HG03066 (cell line): ENCODE measurements around the gene MRPL28.
A peak's percentile ranks its signal among the peaks of the same experiment; 100 is the strongest.
"Not testable (repeated sequence)": the region's sequence is repeated elsewhere in the genome, so short reads cannot be mapped to it uniquely, and the experiment has no call there.

ENCODE experiments used
- ATAC-seq: cut with Tn5 transposase; IDR thresholded peaks from one replicate; pipeline ENCODE4 v1.9.1; 2021; ENCODE audit warnings: low read depth; ENCODE audit not compliant: unreplicated experiment

MRPL28 gene

DNA sequence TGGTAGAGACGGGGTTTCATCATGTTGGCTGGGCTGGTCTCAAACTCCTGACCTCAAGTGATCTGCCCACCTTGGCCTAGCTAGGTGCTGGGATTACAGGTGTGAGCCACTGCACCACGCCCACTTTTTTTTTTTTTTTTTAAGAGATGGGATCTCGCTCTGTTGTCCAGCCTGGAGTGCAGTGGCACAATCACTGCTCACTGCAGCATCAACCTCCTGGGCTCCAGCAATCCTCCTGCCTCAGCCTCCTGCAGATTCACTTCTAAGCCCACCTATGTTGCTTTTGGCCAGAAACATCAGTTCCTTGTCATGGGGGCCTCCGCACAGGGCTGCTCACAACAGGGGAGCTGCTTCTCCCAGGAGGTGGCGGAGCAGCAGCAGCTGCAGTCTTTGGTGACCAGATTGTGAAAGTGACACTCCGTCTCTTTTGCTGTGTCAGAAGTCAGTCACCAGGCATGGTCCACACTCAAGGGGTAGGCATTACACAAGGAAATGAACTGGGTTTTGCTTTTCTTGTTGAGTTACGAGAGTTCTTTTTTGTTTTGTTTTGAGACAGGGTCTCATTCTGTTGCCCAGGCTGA is 22.2 kb upstream of the MRPL28 start:
- ATAC-seq: no peak

GRCh38 chr16:391885-392335 is 21.6 kb upstream of the MRPL28 start:
- no peak for ATAC-seq

DNA sequence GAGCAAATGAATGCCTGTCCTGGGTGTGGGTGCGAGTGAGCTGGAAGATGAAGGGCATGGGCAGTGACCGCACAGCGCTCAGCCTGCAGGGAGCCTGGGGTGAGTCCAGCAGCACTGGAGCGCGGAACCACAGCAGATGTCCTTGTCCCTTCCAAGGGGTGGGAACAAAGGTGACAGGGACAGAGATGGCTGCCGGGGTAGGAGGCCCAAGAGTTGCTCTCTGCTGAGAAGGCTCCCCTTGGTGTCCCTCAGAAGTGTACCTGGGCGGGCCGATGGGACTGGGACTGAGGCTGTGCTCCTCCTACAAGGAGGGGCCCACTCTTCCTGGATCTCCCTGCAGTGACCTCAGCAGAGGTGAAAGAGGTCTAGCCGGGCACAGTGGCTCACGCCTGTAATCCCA is 19.0 kb upstream of the MRPL28 start:
- ATAC-seq: no peak

- not testable (repeated sequence) for ATAC-seq
These were observed 17.7 kb upstream of the MRPL28 start for GRCh38 chr16:387761-388666.

DNA sequence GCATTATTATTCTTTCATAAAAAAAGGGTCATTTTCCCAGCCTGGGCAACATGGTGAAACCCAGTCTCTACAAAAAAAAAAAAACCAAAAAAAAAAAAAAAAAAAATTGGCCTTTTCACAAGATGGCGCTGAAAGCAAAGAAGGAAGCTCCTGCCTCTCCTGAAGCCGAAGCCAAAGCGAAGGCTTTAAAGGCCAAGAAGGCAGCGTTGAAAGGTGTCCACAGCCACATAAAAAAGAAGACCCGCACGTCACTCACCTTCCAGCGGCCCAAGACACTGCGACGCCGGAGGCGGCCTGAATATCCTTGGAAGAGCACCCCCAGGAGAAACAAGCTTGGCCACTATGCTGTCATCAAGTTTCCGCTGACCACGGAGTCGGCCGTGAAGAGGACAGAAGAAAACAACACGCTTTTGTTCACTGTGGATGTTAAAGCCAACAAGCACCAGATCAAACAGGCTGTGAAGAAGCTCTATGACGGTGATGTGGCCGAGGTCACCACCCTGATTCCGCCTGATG is 16.4 kb upstream of the MRPL28 start:
- ATAC-seq: no peak

GRCh38 chr16:383326-384051 is 13.2 kb upstream of the MRPL28 start:
- ATAC-seq: no peak

GRCh38 chr16:381789-382717 is 11.7 kb upstream of the MRPL28 start, which contains the start of gene PGAP6:
Gene PGAP6 (minus strand): TSS chr16:381978. CDS start chr16:381821, 157 bp downstream.
- peak; percentile 52 for ATAC-seq

DNA sequence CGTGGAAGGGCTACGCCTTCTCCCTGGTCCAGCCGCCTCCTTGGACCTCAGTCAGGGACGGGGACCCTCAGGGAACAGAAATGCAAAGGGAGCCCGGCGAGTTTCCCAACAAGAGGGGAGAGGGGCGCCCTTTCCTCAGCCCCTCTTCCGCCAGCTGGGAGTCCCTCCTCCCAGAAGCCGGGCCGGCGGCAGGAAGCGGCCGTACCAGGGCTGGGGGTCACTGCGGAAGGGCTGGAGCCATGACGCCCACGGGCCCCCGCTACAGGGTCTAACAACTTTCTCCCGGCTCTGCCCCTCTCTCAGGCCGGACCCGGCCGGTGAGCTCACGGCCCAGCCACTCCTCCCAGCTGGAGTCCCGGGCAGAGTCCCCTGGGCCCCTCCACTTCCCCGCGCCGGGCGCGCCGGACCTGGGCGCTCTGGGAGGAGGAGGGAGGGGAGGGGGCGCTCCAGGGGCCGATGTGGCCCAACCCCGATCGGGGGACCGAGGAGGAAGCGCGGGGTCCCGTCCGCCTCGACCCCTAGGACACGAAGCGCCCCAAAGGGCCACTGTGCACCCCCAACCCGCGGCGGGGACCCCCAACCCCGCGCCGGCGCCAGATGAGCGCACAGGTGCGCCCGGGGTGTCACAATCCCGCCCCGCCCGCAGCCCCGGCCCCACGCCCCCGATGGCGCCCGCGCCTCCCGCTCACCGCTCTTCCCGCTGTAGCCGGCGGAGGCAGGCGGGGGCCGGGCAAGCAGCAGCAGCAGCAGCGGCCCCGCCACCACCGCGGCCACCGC is 10.9 kb upstream of the MRPL28 start:
- peak; percentile 28 for ATAC-seq

DNA sequence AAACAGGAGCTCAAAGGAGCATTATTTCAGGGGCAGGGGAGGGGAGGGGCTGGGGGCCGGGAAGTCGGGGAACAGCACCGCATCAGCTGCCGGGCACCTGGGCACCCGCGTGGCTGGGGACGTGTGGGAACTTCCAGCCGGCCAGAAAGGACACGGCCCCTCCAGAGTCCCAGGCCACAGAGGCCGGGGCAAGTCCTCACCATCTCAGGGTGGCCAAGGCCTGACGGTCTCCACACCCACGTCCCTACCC is 10.3 kb upstream of the MRPL28 start:
- ATAC-seq: no peak

DNA sequence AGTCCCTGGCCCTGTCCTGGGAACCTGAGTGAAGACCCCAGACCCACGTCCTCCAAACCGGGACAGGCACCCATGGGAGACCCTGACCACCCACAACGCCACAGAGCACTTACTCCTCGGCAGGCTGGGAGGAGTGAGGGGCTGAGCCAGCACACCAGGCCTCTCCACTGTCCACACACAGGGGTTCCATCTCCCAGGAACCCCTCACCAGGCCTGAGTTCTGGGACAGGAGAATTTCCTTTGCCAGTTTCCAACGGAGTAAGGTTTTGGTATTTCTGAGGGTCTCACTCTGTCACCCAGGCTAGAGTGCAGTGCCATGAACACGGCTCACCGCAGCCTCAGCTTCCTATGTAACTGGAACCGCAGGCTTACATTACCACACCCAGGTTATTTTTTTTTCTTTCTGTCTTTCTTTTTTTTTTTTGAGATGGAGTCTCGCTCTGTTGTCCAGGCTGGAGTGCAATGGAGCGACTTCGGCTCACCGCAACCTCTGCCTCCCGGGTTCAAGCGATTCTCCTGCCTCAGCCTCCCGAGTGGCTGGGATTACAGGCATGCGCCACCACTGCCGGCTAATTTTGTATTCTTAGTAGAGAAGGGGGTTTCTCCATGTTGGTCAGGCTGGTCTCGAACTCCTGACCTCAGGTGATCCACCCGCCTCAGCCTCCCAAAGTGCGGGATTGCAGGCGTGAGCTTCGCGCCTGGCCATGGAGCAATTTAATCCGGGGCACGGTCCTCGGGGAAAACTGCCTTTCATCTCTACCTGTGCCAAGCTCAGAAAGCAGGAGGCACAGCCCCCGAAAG is 9.8 kb upstream of the MRPL28 start:
- ATAC-seq: no peak

DNA sequence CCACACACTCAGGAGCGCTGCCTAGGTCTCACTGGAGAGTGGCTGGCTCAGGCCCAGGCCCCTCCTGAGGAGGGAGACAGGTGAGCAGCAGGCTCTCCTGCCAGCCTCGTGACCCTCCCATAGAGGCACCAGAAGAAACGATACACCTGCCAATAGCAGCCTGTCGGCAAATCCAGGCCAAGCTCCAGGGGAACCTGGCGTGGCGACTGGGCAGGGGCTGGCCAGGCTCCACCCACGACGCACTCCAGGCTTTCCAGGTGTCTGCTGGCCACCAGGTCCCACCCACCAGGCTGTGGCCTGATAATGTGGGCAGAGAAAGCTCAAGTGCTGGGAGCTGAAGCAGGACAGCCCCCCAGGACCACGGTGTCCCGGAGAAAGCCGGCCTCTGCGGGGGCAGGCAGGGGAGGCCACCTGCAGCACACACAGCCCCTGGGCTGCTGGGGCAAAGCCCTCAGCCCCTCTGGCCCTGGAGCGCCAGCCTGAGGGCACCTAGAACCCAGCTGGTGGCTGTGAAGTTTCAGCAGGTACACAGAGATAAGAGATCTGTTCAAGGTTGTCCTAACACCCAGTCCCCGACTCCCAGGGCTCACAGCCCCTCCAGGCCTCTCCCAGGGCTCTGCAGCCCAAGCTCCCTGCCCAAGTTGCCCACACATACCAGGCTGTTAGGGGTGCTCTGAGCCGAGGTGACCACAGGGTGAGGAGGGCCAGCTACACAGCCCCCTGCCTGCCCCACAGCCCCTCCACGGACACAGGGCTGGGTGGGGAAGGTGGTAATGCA is 9.0 kb upstream of the MRPL28 start:
- ATAC-seq: no peak

GRCh38 chr16:378821-379182 is 8.5 kb upstream of the MRPL28 start:
- no peak for ATAC-seq

GRCh38 chr16:378113-378820 is 7.9 kb upstream of the MRPL28 start:
- ATAC-seq: not testable (repeated sequence)

DNA sequence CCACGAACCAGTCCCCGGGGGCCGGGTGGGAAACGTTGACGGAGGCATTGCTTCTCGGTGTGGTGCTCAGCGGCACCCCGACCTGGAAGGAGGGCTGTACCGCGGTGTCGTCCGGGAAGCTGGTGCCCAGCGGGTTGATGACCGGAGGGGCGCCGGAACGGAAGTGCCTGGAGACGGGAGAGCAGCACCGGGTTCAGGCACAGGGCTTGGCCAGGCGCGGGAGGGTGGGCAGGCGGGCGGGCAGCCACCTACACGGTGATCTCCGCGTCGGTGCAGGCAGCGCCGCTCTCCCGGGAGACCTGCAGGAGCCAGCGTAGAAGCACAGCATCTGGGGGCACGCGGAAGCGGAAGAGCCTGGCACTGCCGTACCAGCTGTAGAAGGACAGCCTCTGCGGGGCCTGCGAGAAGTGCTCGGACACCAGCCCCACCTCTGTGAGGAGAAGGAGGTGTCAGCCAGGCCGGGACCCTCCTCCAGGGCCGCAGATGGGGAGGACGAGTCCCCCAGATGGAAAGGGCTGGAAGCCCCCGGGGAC is 7.1 kb upstream of the MRPL28 start:
- ATAC-seq: no peak

GRCh38 chr16:376817-377418 is 6.6 kb upstream of the MRPL28 start:
- ATAC-seq: no peak

GRCh38 chr16:375927-376816 is 5.8 kb upstream of the MRPL28 start:
- no peak for ATAC-seq
